Measurements from ENCODE around the gene ID1.
"Not testable (repeated sequence)": the region's sequence is repeated elsewhere in the genome, so short reads cannot be mapped to it uniquely, and the experiment has no call there.

The ID1 gene

DNA sequence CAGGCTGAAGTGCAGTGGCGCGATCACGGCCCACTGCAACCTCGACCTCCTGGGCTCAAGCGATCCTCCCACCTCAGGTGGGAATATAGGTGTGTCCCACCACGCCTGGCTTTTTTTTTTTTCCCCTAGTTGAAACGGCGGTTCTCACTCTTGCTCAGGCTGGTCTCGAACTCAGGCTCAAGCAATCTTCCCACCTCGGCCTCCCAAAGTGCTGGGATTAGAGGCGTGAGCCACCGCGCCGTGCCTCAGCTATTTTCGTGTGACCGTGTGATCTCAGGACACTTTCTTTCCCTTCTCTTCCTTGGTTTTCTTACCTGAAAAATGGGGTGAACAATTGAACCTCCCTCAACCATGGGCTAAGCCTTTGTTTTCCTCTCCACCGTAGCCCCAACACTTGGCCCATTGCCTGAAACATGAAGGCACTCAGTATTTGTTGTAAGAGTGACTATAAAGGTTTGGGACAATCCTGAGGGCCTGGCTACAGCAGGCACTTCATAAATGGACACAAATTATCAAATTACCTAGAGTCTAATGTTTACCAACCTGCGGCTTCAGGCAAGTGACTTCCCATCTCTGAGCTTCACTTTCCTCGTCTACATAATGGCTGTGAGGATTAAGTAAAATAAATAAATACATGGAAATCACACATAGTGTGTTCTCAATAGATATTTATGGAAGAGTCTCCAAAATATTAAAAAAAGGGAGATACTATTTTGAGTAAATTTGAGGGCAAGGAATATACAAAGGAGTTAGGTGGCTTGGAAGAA lies 31.4 kb upstream of the ID1 start:
- no peak for DNase-seq

DNA sequence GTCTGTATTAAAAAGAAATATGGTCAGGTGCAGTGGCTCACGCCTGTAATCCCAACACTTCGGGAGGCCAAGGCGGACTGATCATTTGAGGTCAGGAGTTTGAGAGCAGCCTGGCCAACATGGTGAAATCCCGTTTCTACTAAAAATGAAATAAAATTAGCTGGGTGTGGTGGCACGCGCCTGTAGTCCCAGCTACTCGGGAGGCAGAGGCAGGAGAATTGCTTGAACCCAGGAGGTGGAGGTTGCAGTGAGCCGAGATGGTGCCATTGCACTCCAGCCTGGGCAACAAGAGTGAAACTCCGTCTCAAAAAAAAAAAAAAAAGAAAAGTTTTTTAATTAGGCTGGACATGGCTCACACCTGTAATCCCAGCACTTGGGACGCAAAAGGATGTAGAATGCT lies 30.1 kb upstream of the ID1 start:
- not testable (repeated sequence) for DNase-seq

DNA sequence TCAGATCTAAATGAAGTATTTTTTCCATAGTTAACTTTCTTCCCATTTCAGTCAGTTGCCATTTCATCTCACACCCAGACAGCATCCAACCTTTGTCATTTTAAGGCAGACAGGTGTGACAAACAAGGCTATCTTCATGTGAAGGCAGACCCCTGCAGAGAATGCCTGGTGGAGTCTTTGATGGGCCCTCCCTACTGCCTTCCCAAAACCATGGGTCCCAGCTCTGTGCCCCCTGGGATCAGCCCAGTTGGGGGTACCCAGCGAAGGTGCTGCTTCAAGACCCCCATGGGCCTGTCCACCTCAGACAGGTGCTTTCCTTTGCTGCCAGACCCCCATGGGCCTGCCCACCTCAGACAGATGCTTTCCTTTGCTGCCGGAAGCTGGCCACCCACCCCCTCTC lies 28.3 kb upstream of the ID1 start:
- no peak for DNase-seq

DNA sequence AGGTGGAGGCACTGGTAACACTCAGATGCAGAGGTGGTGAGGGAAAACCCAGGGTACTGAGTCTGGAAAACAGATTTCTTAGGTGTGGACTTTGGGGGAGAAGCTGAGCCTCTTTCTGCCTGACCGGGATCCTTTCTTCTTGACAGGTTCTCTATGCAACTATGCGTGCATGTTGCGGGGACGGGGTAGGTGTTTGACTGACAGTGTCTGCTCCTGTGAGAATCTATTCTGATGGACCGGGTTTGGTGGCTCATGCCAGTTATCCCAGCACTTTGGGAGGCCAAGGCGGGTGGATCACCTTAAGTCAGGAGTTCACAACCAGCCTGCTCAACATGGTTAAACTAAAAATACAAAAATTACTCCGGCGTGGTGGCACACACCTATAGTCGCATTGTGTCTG lies 27.9 kb upstream of the ID1 start:
- no peak for DNase-seq

DNA sequence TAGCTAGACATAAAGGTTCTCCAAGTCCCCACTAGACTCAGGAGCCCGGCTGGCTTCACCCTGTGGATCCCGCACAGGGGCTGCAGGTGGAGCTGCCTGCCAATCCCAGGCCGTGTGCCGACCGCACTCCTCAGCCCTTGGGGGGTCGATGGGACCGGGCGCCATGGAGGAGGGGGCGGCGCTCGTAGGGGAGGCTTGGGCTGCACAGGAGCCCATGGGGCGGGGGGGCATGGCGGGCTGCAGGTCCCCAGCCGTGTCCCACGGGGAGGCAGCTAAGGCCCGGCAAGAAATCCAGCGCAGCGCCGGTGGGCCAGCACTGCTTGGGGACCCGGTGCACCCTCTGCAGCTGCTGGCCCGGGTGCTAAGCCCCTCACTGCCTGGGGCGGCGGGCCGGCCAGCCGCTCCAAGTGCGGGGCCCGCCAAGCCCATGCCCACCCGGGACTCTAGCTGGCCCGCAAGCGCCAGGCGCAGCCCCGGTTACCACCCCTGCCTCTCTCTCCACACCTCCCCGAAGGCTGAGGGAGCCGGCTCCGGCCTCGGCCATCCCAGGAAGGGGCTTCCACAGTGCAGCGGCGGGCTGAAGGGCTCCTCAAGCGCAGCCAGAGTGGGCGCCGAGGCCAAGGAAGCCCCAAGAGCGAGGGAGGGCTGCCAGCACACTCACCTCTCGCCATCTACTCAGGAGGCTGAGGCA lies 26.5 kb upstream of the ID1 start:
- no peak for DNase-seq

DNA sequence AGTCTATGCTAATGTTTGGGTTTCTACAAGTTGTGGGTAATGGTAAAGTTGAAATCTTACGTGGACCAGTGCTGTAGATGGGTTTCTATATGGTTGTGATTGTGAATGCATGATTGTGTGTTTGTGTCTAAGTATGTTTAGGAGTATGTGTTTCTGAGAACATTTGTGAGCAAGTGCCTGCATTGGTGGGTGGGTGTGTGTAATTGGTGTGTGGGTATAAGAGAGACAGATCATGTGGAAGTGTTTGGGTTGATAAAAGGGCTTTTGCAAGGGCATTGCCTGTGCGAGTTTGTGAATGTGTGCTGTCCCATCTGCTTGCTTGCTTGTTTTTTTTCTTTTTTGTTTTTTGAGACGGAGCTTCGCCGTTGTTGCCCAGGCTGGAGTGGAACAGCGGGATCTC lies 25.8 kb upstream of the ID1 start:
- no peak for DNase-seq

DNA sequence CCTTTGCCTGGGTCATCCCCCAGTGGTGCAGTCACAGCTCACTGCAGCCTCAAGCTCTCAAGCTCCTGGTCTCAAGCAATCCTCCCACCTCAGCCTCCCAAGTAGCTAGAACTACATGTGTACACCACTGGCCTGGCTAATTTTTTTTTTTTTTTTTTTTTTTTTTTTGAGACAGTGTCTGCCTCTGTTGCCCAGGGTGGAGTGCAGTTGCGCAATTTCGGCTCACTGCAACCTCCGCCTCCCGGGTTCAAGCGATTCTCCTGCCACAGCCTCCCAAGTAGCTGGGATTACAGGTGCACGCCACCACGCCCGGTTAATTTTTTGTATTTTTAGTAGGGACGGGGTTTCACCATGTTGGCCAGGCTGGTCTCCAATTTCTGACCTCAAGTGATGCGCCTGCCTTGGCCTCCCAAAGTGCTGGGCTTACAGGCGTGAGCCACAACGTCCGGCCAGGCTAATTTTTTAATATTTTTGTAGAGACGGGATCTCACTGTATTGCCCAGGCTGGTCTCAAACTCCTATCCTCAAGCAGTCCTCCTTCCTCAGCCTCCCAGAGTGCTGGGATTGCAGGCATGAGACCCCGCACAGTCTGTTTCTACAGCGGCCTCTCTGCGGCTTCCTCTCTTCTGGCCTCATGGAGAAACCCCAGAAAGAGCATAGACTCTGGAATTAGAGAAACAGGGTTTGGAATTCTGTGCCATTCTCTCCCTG lies 25.0 kb upstream of the ID1 start:
- DNase-seq, result not testable (repeated sequence)

DNA sequence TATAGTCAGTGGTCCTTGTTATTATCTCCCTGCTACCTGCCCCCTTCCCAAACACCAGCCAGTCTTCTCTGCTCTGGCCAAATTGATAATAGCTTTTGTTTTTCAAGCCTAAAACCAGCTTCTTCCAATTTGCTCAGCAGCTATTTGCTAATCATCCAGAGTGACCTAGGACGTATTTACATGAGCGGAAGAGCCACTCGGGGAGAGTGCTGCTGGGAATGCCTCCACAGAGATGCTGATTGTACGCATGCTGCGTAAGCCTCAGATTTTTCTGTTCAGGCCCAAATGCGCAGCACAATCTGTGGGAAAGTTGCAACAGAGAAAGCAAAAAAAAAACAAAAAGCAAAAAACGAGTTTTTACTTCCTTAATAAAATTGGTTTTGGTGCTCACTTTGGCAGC lies 24.4 kb upstream of the ID1 start:
- DNase-seq, result no peak

DNA sequence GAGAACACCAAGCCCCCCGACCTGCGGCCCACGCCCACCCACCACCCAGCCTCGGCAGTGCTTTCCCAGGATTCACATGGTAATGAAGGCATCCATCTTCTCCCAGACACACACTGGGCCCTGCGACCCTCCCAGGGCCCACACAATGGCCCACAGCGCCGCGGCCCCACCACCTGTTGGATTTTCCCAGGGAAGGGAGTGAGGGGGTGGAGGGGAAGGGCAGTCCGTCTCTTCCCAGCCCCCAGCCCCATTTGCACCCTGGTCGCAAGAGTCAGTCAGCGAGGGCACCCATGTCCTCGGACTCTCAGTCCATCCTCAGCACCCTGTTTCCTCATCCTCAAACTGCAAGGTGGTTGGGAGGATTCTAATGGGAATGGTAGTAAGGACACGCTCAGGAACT lies 23.7 kb upstream of the ID1 start:
- DNase-seq, result no peak

DNA sequence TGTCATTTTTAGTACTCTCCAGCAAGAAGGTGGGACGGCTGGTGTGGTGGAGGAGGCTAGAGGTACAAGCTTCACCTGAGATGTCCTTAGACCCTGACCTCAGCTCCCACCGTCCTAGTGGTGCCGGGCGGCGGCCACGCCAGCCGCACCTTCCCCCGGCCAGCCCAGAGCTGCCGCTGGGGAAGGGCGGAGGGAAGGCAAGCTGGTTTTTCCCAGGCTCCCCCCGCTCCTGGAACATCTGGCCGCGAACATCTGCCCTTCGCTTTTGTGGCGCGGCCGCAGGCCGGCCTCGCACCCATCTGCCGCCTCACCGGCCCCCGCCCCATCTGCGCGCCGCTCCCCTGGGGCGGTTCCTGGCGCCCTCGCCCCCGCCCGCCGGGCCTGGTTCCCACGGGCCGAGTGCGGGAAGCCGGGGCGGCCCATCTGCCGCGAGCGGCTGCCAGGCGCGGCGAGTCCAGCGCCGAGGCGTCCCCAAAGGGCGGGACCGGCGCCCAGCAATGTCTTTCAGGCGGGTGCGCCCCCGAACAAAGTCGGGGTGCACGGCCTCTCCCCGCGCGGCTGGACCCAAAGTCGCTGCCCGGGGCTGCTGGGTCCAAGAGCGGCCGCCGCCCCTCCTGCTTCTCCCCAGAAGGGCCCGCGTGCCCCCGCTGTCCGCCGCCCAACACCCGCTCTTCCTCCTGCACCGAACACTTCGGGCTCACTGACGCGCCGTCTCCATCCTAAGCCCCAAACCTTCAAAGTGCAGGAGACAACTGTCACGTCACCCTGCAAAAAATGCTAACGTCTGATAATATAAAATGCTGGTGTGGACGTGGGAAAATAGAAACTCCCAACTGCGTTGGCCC lies 17.3 kb upstream of the ID1 start:
- no peak for DNase-seq

DNA sequence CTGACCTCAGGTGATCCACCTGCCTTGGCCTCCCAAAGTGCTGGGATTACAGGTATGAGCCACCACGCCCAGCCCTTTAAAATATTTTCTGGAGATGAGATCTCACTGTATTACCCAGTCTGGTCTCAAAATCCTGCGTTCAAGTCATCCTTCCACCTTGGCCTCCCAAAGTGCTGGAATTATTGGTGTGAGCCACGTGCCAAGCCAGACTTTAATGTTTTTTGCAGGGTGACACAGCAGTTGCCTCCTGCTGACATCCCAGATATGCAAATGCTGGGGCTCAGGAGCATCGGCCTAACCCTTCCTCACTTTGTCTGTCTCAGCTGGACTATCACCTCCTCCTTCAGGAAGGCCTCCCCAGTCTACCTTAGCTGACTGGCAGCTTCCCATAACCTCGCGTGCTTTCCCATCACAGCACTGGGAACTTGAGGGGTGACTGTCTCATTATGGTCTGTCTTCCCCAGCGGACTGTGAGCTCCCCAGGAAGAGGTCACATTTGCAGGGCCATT lies 14.3 kb upstream of the ID1 start:
- DNase-seq, result no peak

DNA sequence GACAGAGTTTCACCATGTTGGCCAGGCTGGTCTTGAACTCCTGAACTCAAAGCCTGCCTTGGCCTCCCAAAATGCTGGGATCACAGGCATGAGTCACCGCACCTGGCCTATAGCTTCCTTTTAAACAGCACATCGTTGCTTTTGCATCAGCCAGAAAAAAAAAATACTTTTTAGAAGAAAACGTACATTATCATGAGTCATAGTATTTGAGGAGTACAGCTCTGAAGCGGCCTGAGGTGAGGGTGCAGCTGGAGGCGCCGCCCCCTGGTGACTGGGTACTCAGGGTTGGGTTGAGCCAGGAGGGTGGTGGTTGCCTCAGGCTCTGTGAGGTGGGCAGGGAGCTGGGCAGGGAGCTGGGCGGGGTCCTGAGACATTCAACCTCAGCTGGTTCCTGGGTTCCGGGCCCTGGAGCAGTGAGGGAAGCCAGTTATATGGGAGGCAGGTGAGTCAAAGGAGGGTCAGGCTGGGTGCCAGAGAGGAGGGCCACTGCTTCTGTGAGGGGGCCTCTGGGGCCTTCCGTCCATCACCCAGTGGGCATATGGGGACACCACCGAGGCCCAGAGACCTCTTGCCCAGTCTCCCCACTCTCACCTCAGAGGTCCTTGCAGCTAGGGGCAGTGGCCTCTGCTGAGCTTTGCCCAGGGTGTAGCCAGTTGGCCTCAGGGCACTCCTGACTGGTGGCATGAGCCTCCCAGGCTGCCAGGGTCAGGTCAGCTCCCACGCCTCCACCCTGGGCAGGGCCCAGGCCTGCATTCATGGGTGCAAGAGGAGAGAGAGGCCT lies 11.7 kb upstream of the ID1 start:
- DNase-seq, result no peak

DNA sequence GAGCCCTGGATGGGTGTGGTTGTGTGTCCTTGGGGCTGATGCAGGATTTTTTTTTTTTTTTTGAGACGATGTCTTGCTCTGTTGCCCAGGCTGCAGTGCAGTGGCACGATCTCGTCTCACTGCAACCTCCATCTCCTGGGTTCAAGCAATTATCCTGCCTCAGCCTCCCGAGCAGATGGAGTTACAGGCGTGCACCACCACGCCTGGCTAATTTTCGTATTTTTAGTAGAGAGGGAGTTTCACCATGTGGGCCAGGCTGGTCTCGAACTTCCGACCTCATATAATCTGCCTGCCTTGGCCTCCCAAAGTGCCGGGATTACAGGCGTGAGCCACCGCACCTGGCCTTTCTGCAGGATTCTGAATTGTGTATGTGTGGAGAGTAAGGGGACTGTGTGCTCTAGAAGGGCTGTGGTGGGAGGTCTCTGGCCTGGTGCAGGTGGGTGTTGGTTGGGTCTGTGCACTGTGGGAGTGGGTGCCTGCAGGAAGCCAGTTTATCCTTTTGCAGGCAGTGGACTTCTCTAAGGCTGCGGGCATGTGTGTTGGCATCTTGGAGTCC lies 11.0 kb upstream of the ID1 start:
- DNase-seq, result no peak

DNA sequence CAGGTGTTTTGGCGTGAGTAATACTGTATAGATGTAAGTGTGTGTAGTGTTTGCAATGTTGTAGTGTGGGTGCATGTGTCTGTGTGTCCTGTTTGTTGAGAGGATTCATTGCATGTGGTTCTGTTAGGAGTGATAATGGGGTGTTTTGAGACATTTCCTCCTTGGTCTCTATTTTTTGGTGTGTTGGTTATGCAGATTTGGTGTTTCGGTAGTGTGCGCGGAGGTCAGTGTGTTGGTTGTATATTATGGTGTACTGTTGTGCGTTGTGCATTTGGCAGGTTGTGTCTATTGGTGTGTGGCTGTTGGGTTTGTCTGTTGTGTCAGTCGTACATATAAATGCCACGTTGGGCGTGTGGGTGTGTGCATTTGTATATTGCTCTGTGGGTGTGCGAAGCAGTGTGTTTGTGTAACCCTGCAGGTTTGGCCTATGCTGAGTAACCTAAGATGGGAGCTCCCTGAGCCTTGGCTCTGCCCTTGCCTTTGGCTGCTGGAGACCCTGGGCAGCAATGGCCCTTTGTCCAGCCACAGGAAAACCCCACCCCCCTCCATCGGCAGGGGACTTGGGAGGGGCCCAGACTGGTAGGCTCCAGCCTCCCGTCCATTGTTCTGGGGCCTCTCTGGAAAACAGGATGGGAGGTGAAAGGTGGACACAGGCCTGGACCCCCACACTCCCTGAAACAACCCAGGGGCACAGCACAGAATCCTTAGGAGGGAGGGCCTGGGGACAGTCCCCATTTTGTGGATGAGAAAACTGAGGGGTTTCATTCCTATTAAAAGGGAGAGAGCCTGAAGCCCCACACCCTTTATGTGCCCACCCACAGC lies 10.3 kb upstream of the ID1 start:
- no peak for DNase-seq

DNA sequence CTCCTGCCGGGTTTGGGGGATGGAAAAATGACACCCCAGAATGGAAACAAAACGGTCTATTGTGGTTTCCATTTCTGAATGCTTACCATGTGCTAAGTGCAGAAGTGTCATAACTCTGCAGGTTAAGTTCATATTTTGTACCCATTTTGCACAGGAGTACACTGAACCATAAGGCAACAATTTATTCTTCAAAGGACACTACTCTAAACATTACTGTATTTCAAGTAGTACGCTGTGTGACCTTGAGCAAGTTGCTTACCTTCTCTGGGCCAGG lies 9.8 kb upstream of the ID1 start:
- DNase-seq, result no peak

DNA sequence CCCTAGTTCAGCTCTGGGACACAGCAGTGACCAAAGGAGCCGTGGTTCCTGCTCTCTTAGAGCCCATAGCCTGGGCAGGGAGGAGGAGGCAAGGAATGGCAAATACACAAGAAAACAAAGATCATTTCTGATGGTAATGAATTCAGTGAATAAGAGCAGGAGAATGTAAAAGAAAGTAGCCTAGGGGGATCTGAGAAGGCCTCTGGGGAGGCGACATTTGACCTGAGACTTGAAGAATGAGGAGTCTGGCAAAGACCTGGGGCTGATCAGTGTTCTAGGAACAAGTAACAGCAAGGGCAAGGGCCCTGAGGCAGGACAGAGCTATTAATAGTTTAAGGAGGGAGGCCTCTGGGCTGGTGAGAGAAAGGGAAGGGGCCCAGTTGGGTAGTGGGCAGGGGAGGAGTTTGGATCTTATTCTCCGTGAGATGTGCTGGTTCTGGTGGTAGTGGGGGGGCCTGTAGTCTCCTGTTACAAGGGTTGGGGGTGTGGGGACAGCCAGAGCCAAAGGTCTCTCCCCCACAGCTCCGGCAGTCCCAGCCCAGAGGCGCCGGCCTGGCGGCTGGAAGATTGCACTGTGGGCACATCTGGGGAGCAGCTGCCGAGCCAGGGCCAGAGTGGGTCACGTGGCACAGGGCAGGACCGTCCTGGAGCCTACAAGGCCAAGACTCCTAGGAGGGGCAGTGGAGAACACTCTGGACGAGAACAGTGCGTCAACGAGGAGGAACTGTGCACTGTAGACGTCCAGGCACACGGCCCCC lies 9.3 kb upstream of the ID1 start:
- DNase-seq, result no peak

DNA sequence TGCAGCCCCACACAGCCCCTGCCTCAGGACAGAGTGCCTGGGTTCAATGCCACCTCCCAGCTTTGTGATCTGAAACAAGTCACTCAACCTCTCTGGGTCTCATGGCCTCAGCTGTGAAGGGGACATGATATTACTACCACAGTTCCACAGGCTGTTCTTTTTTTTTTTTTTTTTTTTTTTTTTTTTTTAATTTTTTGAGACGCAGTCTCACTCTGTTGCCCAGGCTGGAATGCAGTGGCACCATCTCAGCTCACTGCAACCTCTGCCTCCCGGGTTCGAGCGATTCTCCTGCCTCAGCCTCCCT lies 8.7 kb upstream of the ID1 start:
- not testable (repeated sequence) for DNase-seq

DNA sequence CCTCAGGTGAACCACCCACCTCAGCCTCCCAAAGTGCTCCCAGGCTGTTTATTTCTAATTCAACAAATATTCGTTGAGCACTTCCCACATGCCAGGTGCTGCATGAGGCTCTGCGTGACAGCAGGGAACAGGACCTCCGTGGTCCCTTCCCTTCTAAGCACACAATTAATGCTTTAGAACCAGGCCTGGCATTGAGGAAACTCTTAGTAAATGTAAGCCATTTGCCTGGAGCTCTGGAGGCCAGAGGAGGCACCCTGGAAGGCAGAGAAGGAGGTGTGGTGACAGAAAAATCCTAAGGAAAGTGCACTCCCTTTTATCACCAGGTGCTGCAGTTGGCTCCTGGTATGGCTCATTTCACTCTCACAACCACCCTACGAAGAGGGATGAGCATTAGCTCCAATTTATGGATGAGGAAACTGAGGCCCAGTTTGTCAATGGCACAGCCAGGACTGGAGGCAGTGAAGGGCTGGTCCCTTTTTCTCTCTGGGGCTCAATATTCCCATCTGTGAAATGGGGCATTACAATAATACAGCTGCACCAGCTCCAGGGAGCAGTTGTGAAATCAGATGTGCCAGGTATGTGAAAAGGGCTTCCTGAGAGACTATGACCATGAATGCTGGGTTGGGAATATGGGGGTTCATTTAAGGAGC lies 8.1 kb upstream of the ID1 start:
- no peak for DNase-seq

DNA sequence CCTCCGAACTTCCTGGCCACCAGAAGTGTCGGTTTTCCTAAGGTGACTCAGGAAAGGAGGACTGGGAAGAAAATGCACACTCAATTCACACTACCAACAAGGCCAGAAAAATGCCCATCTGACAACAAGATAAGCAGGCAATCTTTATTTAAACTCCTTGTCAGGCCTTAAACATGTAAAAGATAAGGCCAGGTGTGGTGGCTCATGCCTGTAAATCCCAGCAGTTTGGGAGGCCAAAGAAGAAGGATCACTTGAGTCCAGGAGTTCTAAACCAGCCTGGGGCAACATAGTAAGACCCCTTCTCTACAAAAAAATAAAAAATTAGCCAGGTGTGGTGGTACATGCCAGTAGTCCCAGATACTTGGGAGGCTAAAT lies 7.6 kb upstream of the ID1 start:
- no peak for DNase-seq

DNA sequence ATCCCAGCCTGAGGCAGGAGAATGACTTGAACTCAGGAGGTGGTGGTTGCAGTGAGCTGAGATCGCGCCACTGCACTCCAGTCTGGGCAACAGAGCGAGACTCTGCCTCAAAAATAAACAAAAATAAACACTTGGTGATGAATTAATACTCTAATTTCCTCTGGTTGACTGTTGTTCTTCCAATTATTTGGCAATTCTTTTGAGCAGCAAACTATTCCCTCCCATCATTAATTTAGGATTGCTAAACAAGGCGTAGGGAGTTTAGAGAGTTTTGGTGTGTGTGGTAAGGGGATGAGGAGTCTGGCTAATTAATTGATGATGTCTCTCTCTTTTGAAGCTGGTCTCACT lies 2.7 kb upstream of the ID1 start:
- DNase-seq, result no peak

Measured in NCI-H510A (cell line).